ENCODE measurements around the gene VPS13C.

The VPS13C gene, protein sequence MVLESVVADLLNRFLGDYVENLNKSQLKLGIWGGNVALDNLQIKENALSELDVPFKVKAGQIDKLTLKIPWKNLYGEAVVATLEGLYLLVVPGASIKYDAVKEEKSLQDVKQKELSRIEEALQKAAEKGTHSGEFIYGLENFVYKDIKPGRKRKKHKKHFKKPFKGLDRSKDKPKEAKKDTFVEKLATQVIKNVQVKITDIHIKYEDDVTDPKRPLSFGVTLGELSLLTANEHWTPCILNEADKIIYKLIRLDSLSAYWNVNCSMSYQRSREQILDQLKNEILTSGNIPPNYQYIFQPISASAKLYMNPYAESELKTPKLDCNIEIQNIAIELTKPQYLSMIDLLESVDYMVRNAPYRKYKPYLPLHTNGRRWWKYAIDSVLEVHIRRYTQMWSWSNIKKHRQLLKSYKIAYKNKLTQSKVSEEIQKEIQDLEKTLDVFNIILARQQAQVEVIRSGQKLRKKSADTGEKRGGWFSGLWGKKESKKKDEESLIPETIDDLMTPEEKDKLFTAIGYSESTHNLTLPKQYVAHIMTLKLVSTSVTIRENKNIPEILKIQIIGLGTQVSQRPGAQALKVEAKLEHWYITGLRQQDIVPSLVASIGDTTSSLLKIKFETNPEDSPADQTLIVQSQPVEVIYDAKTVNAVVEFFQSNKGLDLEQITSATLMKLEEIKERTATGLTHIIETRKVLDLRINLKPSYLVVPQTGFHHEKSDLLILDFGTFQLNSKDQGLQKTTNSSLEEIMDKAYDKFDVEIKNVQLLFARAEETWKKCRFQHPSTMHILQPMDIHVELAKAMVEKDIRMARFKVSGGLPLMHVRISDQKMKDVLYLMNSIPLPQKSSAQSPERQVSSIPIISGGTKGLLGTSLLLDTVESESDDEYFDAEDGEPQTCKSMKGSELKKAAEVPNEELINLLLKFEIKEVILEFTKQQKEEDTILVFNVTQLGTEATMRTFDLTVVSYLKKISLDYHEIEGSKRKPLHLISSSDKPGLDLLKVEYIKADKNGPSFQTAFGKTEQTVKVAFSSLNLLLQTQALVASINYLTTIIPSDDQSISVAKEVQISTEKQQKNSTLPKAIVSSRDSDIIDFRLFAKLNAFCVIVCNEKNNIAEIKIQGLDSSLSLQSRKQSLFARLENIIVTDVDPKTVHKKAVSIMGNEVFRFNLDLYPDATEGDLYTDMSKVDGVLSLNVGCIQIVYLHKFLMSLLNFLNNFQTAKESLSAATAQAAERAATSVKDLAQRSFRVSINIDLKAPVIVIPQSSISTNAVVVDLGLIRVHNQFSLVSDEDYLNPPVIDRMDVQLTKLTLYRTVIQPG (N-terminal part only)

DNA sequence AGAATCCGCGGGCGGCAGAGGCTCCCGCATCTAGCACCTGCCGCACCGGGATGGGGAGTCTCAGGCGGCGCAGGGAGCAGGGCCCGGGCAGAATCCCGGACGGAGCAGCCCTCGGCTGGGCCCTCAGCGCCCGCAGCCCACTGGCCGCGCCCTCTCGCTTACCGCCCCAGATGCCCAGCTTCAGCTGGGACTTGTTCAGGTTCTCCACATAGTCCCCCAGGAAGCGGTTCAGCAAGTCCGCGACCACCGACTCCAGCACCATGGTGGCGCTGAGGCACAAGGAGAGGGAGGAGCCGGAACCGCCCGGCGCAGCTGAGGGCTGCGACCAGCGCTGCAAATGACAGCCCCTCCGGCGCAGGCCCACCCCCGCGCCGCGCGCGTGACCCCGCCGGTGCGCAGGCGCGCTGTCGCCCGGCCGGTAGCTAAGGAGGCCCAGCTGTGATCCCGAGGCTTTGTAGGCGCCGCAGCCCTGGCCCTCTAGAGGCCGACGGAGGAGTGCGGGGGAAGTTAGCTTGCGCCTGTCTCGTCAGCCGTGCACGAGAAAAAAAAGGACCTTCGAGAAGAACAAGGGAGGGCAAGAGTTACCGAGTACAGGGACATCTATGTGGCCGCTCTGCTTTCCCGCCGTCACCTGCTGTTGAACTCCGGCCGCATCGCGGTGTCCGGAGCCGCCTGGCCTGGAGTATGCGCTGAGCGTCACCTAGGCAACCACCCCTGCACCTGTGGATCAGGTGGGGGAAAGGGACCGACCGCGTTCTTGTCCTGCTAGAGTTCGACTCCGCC, at the start of gene VPS13C:
Gene VPS13C (minus strand): TSS at position 335 of the 783 bp plus-strand sequence. CDS start 73 bp downstream, at position 262.
- no peak for TF ChIP-seq ZNF274 (IDR thresholded peaks at IDR 0.05; ENCODE audit: low read depth, low read length)
- peak within 1 kb of the TSS; percentile 95 for H3K4me3 ChIP-seq (ENCODE audit: low read length)

DNA sequence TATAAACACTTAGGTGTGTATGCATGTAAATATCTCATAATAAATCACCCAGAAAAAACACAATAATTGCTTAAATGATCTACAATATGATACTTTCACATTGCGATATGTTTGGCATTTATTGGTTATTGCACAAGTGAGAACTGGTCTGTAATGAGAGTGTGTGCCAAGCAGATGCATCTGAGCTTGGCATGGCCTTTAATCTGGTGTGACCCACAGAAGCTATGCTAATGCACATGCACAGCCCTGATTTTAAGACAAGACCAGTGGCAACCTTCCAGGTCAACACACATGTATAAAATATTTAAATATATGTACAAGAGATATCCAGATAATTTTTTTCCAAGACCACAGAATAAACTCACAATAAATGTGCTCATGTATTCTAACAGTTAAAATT, 49.2 kb upstream of the VPS13C start:
- TF ChIP-seq ZNF274 (IDR thresholded peaks at IDR 0.05; ENCODE audit: low read depth, low read length) = no peak
- no peak overlapping the region for H3K4me3 ChIP-seq (ENCODE audit: low read length)

DNA sequence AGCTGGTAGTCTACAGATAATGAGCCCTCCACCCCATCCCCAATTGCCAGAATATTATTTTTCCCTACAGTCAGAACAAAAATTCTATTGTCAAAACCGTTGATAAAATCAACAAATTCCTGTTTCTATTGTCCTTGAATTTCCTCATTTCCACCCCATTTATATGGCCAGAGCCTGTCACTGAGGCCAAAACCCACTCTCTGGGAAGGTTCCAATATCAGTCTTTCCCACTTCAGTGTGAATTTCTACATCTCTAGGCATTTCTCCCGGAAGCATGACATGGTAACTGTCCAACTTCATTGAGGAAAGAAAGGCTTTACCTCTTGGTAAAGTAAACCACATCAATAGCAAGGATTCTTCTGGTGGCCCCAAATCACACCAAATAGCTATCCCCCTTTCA, 48.2 kb upstream of the VPS13C start:
- no peak overlapping the region for H3K4me3 ChIP-seq (ENCODE audit: low read length)
- TF ChIP-seq ZNF274 (IDR thresholded peaks at IDR 0.05; ENCODE audit: low read depth, low read length) = no peak

DNA sequence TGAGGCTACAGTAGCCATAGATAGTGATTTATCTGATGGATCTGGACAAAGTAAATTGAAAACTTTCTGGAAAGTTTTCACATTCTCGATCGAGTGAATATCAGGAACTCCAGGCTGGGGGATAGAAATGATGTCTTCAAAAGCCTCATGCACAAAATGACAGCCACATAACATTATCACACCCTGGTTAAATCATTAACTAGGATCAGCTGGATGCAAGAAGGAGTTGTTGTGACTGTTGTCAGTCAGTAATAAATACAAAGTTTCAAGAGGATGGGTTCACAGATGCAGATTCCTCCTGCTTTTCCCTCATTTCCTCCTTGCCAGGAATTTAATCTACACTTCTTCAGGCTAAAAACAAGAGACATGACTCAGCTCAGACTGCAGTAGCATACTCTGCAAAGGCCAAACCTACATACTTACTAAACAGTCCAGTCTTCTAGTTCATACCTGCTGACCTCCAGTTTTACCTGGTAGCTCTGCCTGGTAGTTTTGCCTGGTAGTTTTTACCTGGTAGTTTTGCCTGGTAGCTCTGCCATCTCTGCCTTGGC, 47.4 kb upstream of the VPS13C start:
- no peak for TF ChIP-seq ZNF274 (IDR thresholded peaks at IDR 0.05; ENCODE audit: low read depth, low read length)
- no peak overlapping the region for H3K4me3 ChIP-seq (ENCODE audit: low read length)

DNA sequence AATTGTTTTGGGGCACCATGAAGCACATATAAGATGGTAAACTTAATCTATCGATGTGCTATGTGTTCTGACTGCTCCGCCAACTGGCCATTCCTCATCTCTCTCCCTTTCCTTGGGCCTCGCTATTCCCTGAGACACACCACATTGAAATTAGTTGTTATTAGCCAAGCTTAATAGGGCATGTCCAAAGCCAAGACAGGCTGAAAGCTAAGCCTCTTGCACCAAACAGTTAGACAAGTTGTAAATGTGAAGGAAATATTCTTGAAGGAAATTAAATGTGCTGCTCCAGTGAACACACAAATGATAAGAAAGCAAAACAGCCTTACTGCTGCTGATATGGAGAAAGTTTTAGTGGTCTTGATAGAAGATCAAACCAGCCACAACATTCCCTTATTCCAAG, 45.8 kb upstream of the VPS13C start:
- TF ChIP-seq ZNF274 (IDR thresholded peaks at IDR 0.05; ENCODE audit: low read depth, low read length) = no peak
- no peak overlapping the region for H3K4me3 ChIP-seq (ENCODE audit: low read length)

DNA sequence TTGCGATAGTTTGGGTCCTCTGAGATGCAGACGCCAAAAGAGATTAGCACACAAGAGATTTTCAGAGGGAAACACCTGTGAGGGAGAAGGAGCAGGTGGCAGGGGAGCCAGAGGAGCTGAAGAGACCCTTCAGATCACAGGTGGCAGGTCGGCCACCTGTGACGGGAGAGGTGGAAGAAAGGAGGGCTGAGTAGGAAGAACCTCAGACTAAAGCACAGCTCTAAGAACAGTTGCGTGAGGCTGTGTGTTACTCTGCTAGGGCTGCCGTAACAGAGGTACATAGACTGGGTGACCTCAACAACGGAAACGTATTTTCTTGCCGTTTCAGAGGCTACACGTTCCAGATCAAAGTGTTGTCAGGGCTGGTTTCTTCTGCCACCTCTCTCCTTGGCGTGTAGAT, 45.0 kb upstream of the VPS13C start:
- no peak for TF ChIP-seq ZNF274 (IDR thresholded peaks at IDR 0.05; ENCODE audit: low read depth, low read length)

DNA sequence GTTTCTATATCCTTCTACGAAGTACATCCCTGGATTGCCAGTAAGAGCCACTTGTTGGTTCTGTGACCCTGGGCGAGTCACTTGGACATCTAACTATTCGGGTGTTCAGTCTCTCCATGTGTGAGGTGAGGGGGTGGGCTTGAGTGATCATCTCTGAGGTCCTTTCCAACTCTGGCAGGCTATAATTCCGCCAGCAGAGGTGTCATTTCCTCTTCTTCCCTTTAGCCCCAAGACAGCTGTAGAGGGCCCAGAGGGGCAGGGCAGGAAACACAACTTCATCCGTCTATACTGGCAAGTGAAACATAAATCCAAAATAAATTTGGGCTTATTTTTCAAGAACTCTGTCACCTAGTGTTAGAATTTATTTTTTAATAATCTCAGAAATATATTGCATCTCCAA, 44.6 kb upstream of the VPS13C start:
- no peak overlapping the region for H3K4me3 ChIP-seq (ENCODE audit: low read length)
- TF ChIP-seq ZNF274 (IDR thresholded peaks at IDR 0.05; ENCODE audit: low read depth, low read length) = no peak

More for the DNA sequence above, 45.0 kb upstream of the VPS13C start:
- H3K4me3 ChIP-seq (ENCODE audit: low read length) = no peak overlapping the region

DNA sequence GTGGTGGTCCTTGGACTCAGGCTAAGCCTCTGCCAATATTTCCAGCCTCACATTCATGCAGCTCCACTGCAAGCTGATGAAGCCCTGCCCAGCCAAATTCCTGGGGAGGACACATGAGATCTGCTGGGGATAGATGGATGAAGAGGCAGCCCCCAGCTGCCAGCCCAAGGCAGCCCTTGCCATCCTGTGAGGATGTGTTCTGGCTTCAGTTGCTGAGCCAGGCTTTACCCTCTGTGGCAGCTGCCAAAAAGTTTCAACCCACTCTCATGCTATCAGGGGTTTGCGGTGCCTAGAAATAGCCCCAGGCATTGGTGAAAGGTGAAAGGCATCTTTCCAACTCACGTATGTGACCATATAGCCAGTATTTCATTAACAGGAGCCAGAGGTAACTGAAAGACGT, 44.2 kb upstream of the VPS13C start:
- H3K4me3 ChIP-seq (ENCODE audit: low read length) = no peak overlapping the region
- no peak for TF ChIP-seq ZNF274 (IDR thresholded peaks at IDR 0.05; ENCODE audit: low read depth, low read length)

DNA sequence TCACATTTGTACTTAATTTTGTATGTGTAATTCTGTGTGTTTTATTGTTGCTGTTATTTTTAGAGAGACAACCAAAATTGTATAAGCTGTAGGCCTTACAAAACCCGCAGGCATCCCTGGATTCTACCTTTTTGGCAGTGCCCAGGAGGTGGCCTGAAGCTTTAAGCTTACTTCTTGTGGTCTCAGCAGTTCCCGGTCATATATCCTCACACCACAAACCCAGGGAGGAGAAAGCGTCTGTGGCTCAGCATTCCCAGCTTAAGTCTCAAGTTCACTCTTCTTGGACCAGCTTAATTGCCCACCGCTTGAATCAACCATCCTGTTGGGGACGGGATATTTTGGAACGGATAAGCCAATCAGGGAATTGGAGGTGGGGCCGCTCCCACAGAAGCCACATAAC, 43.2 kb upstream of the VPS13C start:
- TF ChIP-seq ZNF274 (IDR thresholded peaks at IDR 0.05; ENCODE audit: low read depth, low read length) = no peak
- no peak overlapping the region for H3K4me3 ChIP-seq (ENCODE audit: low read length)

DNA sequence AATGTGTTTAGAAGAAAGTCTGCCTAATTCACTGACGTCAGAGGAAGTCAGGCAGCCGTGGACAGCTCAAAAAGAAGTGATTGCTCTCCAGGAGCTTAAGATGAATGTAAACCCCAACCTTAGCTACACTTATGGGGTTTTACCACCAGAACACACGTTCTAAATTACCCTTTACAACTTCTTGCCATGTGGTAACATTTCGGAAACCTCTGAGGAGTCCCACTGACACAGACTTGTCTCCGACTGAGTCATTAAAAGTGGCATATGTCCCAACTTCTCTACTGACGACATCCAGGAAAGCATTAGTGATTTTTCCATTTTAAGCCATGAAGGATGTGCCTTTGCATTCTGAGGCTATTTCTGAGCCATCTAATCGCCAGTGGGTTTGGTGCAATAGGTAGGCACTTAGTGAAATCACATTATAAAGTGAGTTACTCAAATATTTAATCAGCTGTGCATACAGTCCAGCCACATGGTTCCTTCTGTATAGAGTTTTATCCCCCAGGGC, 38.9 kb upstream of the VPS13C start:
- H3K4me3 ChIP-seq (ENCODE audit: low read length) = no peak overlapping the region
- TF ChIP-seq ZNF274 (IDR thresholded peaks at IDR 0.05; ENCODE audit: low read depth, low read length) = no peak

DNA sequence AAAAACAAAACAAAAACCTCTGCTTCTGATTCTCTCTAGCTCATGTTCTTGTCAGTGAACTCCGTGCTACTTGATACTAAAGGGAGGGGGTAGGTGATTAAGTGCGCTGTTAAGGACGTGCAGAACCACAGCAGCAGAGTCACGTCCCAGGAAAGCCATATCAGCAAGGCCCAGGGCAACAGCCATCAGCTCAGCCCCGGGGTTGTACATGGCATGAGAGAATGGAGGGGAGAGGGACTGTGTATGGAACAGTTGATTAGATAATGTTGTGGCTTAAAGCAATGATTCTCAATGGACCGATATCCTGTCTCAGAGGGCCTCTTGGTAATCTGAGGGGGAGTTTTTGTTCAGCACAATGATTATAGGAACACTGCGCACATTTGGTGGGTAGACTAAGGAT, 34.1 kb upstream of the VPS13C start:
- H3K4me3 ChIP-seq (ENCODE audit: low read length) = no peak overlapping the region
- TF ChIP-seq ZNF274 (IDR thresholded peaks at IDR 0.05; ENCODE audit: low read depth, low read length) = no peak

DNA sequence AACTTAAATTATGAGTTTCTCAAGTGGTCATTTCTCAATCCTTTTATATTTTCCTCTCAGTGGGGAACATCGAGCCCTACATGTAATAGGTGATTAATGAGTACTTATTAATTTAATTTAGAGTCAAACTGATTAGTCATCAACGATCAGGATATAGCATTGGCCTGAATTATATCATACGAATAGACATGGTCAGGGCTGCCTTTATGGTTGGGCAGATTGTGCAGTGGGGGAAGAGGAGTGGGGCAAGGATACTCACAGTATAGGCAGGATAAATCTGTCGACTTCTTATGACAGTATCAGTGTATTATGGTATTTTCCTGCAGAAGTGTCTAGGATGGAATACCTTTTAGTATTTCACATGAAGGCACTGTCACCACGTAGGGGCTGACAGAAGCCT, 33.6 kb upstream of the VPS13C start:
- no peak for TF ChIP-seq ZNF274 (IDR thresholded peaks at IDR 0.05; ENCODE audit: low read depth, low read length)
- no peak overlapping the region for H3K4me3 ChIP-seq (ENCODE audit: low read length)

DNA sequence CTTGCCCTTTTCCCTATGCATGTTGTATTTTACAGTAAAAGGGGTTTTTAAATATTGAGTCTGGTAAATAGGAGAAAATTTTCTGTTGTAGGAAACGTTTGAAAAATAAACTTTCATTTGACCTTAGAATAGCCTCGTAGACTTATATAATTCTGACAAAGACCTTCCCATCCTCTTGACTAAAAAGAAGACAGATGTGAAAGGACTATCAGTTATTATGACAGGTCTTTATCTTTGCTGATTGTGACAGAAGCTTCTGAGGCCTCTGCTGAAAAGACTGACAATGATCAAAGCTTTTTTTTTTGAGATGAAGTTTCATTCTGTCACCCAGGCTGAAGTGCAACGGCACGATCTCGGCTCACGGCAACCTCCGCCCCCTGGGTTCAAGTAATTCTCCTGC, 30.7 kb upstream of the VPS13C start:
- no peak overlapping the region for H3K4me3 ChIP-seq (ENCODE audit: low read length)
- TF ChIP-seq ZNF274 (IDR thresholded peaks at IDR 0.05; ENCODE audit: low read depth, low read length) = no peak

Data from GM08714 (cell line).